ENCODE data around the gene RIT1. TPM values are rescaled to one million over a fixed set of nuclear protein-coding genes. Genes with fewer than 3 reads are reported as not detected.

RIT1 gene
- 10 to 100 TPM; 26.3 to 67.1 (median 45.1) TPM for total RNA-seq

GRCh38 chr1:155911156-155912055 lies at the start of gene RIT1:
TSS of gene RIT1 (minus strand) at chr1:155911349. CDS start at chr1:155910761, 588 bp downstream.
- Histone ChIP-seq H3K27ac (peak within 1 kb of the TSS; percentile 90 to 97 (median 94)), H3K36me3 (peaks cover 39 to 79% (median 53%) of the 10 kb centered on the region in 4 donors), H3K9me3 (no peaks in the 10 kb centered on the region), H3K4me3 (peak within 1 kb of the TSS; percentile 66 to 84 (median 82)), H3K4me1 (peaks cover 13 to 25% (median 20%) of the 10 kb centered on the region in 4 donors), H3K27me3 (no peaks in the 10 kb centered on the region)
- TF ChIP-seq POLR2A (IDR thresholded peaks at IDR 0.05) (peak in 2 of 4 donors; percentile 20 to 90), EP300 (IDR thresholded peaks at IDR 0.05) (peak in 2 of 4 donors; percentile 17 to 28), CTCF (IDR thresholded peaks at IDR 0.05) (peak; percentile 27 to 63 (median 46)), POLR2AphosphoS5 (IDR thresholded peaks at IDR 0.05) (peak; percentile 70 to 91)
- peak; percentile 97 to 99 for ATAC-seq (ENCODE audit: low FRiP score in 2 of 2)
- DNase-seq = peak; percentile 94 to 95
- 6 to 11% methylated on average over 17 to 33 of the region's 34 CpGs for WGBS, 2 donors

- H3K4me1 ChIP-seq = peaks cover 14 to 26% (median 23%) of the 10 kb centered on the region in 4 donors
- no peak for ATAC-seq (ENCODE audit: low FRiP score in 2 of 2)
- peaks cover 59 to 98% (median 96%) of the 10 kb centered on the region in 4 donors for H3K36me3 ChIP-seq
- WGBS, 2 donors = 89% methylated on average over 3 of the region's 3 CpGs
- no peaks in the 10 kb centered on the region for H3K27me3 ChIP-seq
- TF ChIP-seq CTCF (IDR thresholded peaks at IDR 0.05) = no peak
- TF ChIP-seq POLR2AphosphoS5 (IDR thresholded peaks at IDR 0.05) = no peak
- TF ChIP-seq EP300 (IDR thresholded peaks at IDR 0.05) = no peak
- no peak for TF ChIP-seq POLR2A (IDR thresholded peaks at IDR 0.05)
- no peak for DNase-seq
- no peak overlapping the region for H3K4me3 ChIP-seq
- peak overlapping the region; percentile 9 to 76 (median 60) for H3K27ac ChIP-seq
- no peaks in the 10 kb centered on the region for H3K9me3 ChIP-seq
These were observed 49.1 kb upstream of the RIT1 start for GRCh38 chr1:155960081-155960745.

GRCh38 chr1:155957411-155957915 lies 46.3 kb upstream of the RIT1 start:
- Histone ChIP-seq H3K4me3 (no peak overlapping the region), H3K36me3 (peaks cover 69 to 100% (median 94%) of the 10 kb centered on the region in 4 donors), H3K9me3 (no peaks in the 10 kb centered on the region), H3K27ac (peak overlapping the region in 1 of 4 donors; percentile 4), H3K4me1 (peaks cover 8 to 12% (median 11%) of the 10 kb centered on the region in 4 donors), H3K27me3 (no peaks in the 10 kb centered on the region)
- DNase-seq (peak in 1 of 2 donors; percentile 28), ATAC-seq (ENCODE audit: low FRiP score in 2 of 2) (no peak)
- TF ChIP-seq CTCF (IDR thresholded peaks at IDR 0.05) (no peak), EP300 (IDR thresholded peaks at IDR 0.05) (no peak), POLR2AphosphoS5 (IDR thresholded peaks at IDR 0.05) (no peak)
- WGBS, 2 donors = 87 to 92% methylated on average over 12 of the region's 12 CpGs

- Histone ChIP-seq H3K4me3 (no peak overlapping the region), H3K4me1 (no peaks in the 10 kb centered on the region), H3K27ac (peak overlapping the region in 2 of 4 donors; percentile 17 to 38), H3K27me3 (no peaks in the 10 kb centered on the region), H3K36me3 (peaks cover 81 to 100% (median 94%) of the 10 kb centered on the region in 4 donors), H3K9me3 (no peaks in the 10 kb centered on the region)
- TF ChIP-seq EP300 (IDR thresholded peaks at IDR 0.05) = no peak
- TF ChIP-seq CTCF (IDR thresholded peaks at IDR 0.05) = no peak
- TF ChIP-seq POLR2A (IDR thresholded peaks at IDR 0.05) = no peak
- no peak for TF ChIP-seq POLR2AphosphoS5 (IDR thresholded peaks at IDR 0.05)
- no peak for ATAC-seq (ENCODE audit: low FRiP score in 2 of 2)
- WGBS, 2 donors = 96 to 98% methylated on average over 3 of the region's 3 CpGs
- no peak for DNase-seq
These were observed 43.5 kb upstream of the RIT1 start for GRCh38 chr1:155954645-155955044.
